Heart right ventricle (tissue), 16 donors: ENCODE measurements around the gene SUGCT. TPM values are rescaled to one million over a fixed set of nuclear protein-coding genes. Genes with fewer than 3 reads are reported as not detected.

Source experiments
- ATAC-seq, 8 donors: fragments of 200-7000 bp; cut with Tn5 transposase; one replicate each; pipeline ENCODE4 v1.9.1; 2020; ENCODE audit warnings: mild to moderate bottlenecking in 8 of 8, moderate library complexity in 8 of 8, moderate number of reproducible peaks in 1 of 8
- DNase-seq, 2 donors: peaks; one replicate each; pipeline ENCODE4 v3.0.0-alpha.2; 2020
- H3K27ac ChIP-seq, 10 donors: fragments of 200-600 bp; sonication (generic) in 2 of 10; one replicate each; pipeline versions ENCODE4 v1.5.0 to v1.8.0; 2020 to 2022; ENCODE audit warnings: mild to moderate bottlenecking in 3 of 10
- H3K27me3 ChIP-seq, 7 donors: fragments of 200-600 bp; one replicate each; pipeline ENCODE4 v1.8.0; 2021 to 2022; ENCODE audit warnings: mild to moderate bottlenecking in 2 of 7
- H3K36me3 ChIP-seq, 9 donors: fragments of 200-600 bp; sonication (generic) in 1 of 9; one replicate each; pipeline versions ENCODE4 v1.5.0 to v1.8.0; 2020 to 2022; ENCODE audit warnings: mild to moderate bottlenecking in 2 of 9
- H3K4me1 ChIP-seq, 9 donors: fragments of 200-600 bp; sonication (generic) in 1 of 9; one replicate each; pipeline versions ENCODE4 v1.5.0 to v1.8.0; 2020 to 2022; ENCODE audit warnings: mild to moderate bottlenecking in 4 of 9
- H3K4me3 ChIP-seq, 10 donors: fragments of 200-600 bp; sonication (generic) in 2 of 10; one replicate each; pipeline versions ENCODE4 v1.5.0 to v1.8.0; 2020 to 2022; ENCODE audit warnings: mild to moderate bottlenecking in 7 of 10, moderate library complexity in 2 of 10
- H3K9me3 ChIP-seq, 11 donors: fragments of 200-600 bp in 10 of 11; sonication (generic) in 2 of 11; one replicate each; pipeline versions ENCODE4 v1.5.0 to v1.8.0; 2013 to 2022; ENCODE audit warnings: mild to moderate bottlenecking in 2 of 11, control low read depth in 1 of 11, moderate library complexity in 1 of 11
- CTCF ChIP-seq, 9 donors: fragments of 200-600 bp; sonication (generic) in 2 of 9; IDR thresholded peaks; one replicate each; pipeline versions ENCODE4 v1.5.0 to v1.8.0; 2021 to 2022; ENCODE audit warnings: antibody characterized with exemption in 9 of 9, mild to moderate bottlenecking in 5 of 9, moderate library complexity in 1 of 9
- WGBS, 2 donors: extraction: QIAGEN DNeasy Blood & Tissue Kit; methylation state at CpG; one replicate each; pipeline ENCODE4 v1.1.7; 2013; ENCODE audit warnings: inconsistent platforms in 1 of 2; 5-methylcytosine and 5-hydroxymethylcytosine counted together
- intact Hi-C, 10 donors: fragments of 100-400 bp; cut with DNase I; formaldehyde crosslinking; loops; one replicate each; pipeline versions ENCODE4 v1.11.1 to v1.14.2; 2022
- polyA plus RNA-seq, 2 donors: library from polyadenylated mRNA; stranded (reverse); fragments of 200-250 nt; gene quantifications; one replicate each; pipeline ENCODE4 v1.2.3, GENCODE V29; 2013
- total RNA-seq, 10 donors: library from RNA; stranded (reverse); fragmentation: NEBNext Ultra II Directional in 3 of 10; extraction: Animal tissue kit (Norgen Biotek cat#: 25700) in 3 of 10; gene quantifications; one replicate each; pipeline versions ENCODE4 v1.2.1 to v1.2.4, GENCODE V29; 2021 to 2023
- donor health status: Arrhythmogenic right ventricular cardiomyopathy.
- donor health status: ischemic (EF 13 %, LVEDD 7.1; RV severe dilation, severe dysfunction).
- donor health status: healthy with polysubstance abuse.
- donor health status: DM: no; HTN: yes; CAD: no.
- donor health status: DM: no; HTN: no; CAD: no.
- donor health status: ischemic (EF 25% LVEDD 6.9; RV normal size, moderate dysfunction).
- donor health status: ischemic (EF 25% LVEDD 5.7; RV mildly dilated, moderate dysfunction).
- donor health status: healthy.
- donor health status: DM: yes; HTN: yes; CAD: no.
- donor health status: Ischemic cardiomyopathy.
- donor health status: ischemic (EF 35%, LVEDD 5.7; RV mildly dilated, moderate dysfunction).
- donor health status: nonischemic (EF 11% LVEDD 7.7; RV severe dilation, severe dysfunction).
- donor health status: DM: yes; HTN: yes; CAD: no.
- donor health status: PGD.
- donor health status: ischemic (EF 29% LVEDD 5.4; RV normal size, mild dysfunction).
- donor health status: nonischemic (EF 23%, LVEDD 6.1; RV moderate dilation, normal function).

Gene SUGCT
- total and polyA plus RNA-seq, 12 donors, result 1.2 to 8.1 (median 6.1) TPM

- no peak overlapping the region for H3K4me3 ChIP-seq
- DNase-seq (no peak), ATAC-seq (no peak)
- no peaks in the 10 kb centered on the region for H3K4me1 ChIP-seq
- H3K27ac ChIP-seq, result no peak overlapping the region
- 88% methylated on average over 1 of the region's 1 CpG for WGBS, 2 donors
- no peaks in the 10 kb centered on the region for H3K36me3 ChIP-seq
- intact Hi-C loops, result no loop called here
- no peak for TF ChIP-seq CTCF (IDR thresholded peaks at IDR 0.05)
- H3K9me3 ChIP-seq, result no peaks in the 10 kb centered on the region
- no peaks in the 10 kb centered on the region for H3K27me3 ChIP-seq
Measured at GRCh38 chr7:40418448-40418847, 283.6 kb downstream of the SUGCT start.

DNA sequence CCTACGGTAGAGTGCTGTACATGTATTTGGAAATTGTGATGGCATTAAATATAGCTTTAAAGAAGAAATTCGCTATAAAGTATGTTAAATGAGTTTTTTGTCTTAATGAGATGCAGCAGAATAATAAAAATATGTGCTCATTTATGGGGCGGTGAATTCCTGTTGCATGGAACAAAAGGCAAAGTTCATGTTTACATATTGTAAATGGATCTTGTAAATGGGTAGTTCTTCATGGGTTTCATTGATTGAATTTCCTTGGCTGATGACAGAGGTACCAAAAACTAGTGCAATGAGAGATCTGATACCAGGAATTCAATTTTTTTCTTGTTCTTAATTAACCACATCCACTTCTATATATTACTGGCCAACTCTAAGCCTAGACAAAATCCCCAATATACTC is 284.2 kb downstream of the SUGCT start:
- Histone ChIP-seq H3K27ac (no peak overlapping the region), H3K4me3 (no peak overlapping the region), H3K4me1 (no peaks in the 10 kb centered on the region), H3K27me3 (no peaks in the 10 kb centered on the region), H3K9me3 (no peaks in the 10 kb centered on the region), H3K36me3 (no peaks in the 10 kb centered on the region)
- WGBS, 2 donors, result 93 to 94% methylated on average over 3 of the region's 3 CpGs
- DNase-seq (no peak), ATAC-seq (no peak)
- intact Hi-C loops, result no loop called here
- TF ChIP-seq CTCF (IDR thresholded peaks at IDR 0.05), result no peak

DNA sequence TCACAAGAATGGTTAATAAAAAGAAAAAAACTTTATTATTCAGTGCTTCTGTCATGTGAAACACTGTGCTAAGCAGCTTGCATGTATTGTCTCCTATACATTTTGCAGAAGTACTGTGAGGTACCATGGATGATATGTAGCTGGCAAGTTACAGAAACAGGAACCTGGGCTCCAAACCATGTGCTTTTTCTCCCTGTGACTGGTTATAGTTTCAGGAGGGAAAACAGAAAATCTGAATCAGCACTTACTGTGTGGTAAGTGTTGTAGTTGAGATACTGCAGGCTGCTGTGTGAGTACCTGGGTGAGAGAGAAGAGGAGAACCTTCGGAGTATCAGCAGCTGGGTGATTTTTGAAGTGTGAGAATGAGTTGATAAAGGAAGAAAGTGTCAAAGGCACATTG is 285.0 kb downstream of the SUGCT start:
- Histone ChIP-seq H3K4me1 (no peaks in the 10 kb centered on the region), H3K9me3 (no peaks in the 10 kb centered on the region)
- no peak for ATAC-seq

GRCh38 chr7:40421433-40421832 is 286.6 kb downstream of the SUGCT start:
- no peaks in the 10 kb centered on the region for H3K9me3 ChIP-seq
- H3K4me1 ChIP-seq, result no peaks in the 10 kb centered on the region
- ATAC-seq (no peak), DNase-seq (no peak)
- TF ChIP-seq CTCF (IDR thresholded peaks at IDR 0.05), result no peak
- H3K4me3 ChIP-seq, result no peak overlapping the region
- no peak overlapping the region for H3K27ac ChIP-seq
- intact Hi-C loops, result no loop called here
- 97 to 98% methylated on average over 1 of the region's 1 CpG for WGBS, 2 donors
- H3K27me3 ChIP-seq, result no peaks in the 10 kb centered on the region
- no peaks in the 10 kb centered on the region for H3K36me3 ChIP-seq

More for the DNA sequence above, 285.0 kb downstream of the SUGCT start:
- TF ChIP-seq CTCF (IDR thresholded peaks at IDR 0.05), result no peak
- intact Hi-C loops, result no loop called here
- Histone ChIP-seq H3K27ac (no peak overlapping the region), H3K36me3 (no peaks in the 10 kb centered on the region), H3K4me3 (no peak overlapping the region), H3K27me3 (no peaks in the 10 kb centered on the region)
- no peak for DNase-seq
- WGBS, 2 donors, result 0% methylated on average over 1 of the region's 1 CpG

- H3K9me3 ChIP-seq, result no peaks in the 10 kb centered on the region
- TF ChIP-seq CTCF (IDR thresholded peaks at IDR 0.05), result no peak
- no peaks in the 10 kb centered on the region for H3K27me3 ChIP-seq
- H3K27ac ChIP-seq, result no peak overlapping the region
- H3K4me3 ChIP-seq, result no peak overlapping the region
- DNase-seq (no peak), ATAC-seq (no peak)
- intact Hi-C loops, result no loop called here
- H3K36me3 ChIP-seq, result no peaks in the 10 kb centered on the region
- WGBS, 2 donors, result 95 to 99% methylated on average over 2 of the region's 2 CpGs
- no peaks in the 10 kb centered on the region for H3K4me1 ChIP-seq
Measured at GRCh38 chr7:40425696-40426095, 290.9 kb downstream of the SUGCT start.
